Nephron (organoid): ENCODE measurements around the gene FAM193A.
"Not testable (repeated sequence)": the region's sequence is repeated elsewhere in the genome, so short reads cannot be mapped to it uniquely, and the experiment has no call there.

Experiments
- H3K27ac Mint-ChIP-seq, 3 experiments: 2 replicates each; pipeline ENCODE4 v1.8.0; 2020; ENCODE audit warnings: mixed read lengths in 3 of 3, mild to moderate bottlenecking in 2 of 3, moderate library complexity in 1 of 3
- H3K27me3 Mint-ChIP-seq: 2 replicates; pipeline ENCODE4 v1.8.0; 2021; ENCODE audit warnings: low read depth, mild to moderate bottlenecking, moderate library complexity, mixed read lengths
- H3K36me3 Mint-ChIP-seq: 2 replicates; pipeline ENCODE4 v1.8.0; 2020; ENCODE audit warnings: low read depth, mixed read lengths
- H3K4me1 Mint-ChIP-seq: 2 replicates; pipeline ENCODE4 v1.8.0; 2020; ENCODE audit warnings: mixed read lengths
- H3K4me3 Mint-ChIP-seq, 3 experiments: 2 replicates each; pipeline ENCODE4 v1.8.0; 2020; ENCODE audit warnings: mild to moderate bottlenecking in 3 of 3, mixed read lengths in 3 of 3, moderate library complexity in 2 of 3
- H3K9me3 Mint-ChIP-seq: 2 replicates; pipeline ENCODE4 v1.8.0; 2020; ENCODE audit warnings: mixed read lengths
- CTCF ChIP-seq, 3 experiments: fragments of 200-600 bp; sonication (generic); IDR thresholded peaks; one replicate each; pipeline ENCODE4 v1.5.0; 2021; ENCODE audit warnings: antibody characterized with exemption in 3 of 3; ENCODE audit not compliant: unreplicated experiment in 3 of 3

The FAM193A gene

GRCh38 chr4:2546286-2546823 is 9.9 kb downstream of the FAM193A start:
- Mint-ChIP-seq H3K27me3 (no peaks in the 10 kb centered on the region), H3K4me1 (no peaks in the 10 kb centered on the region), H3K27ac (no peak overlapping the region), H3K36me3 (peaks cover 33% of the 10 kb centered on the region), H3K9me3 (peaks cover 3% of the 10 kb centered on the region), H3K4me3 (no peak overlapping the region)
- no peak for TF ChIP-seq CTCF (IDR thresholded peaks at IDR 0.05; ENCODE audit: unreplicated experiment in 3 of 3)

GRCh38 chr4:2546961-2547691 is 10.7 kb downstream of the FAM193A start:
- not testable (repeated sequence) for H3K4me3 Mint-ChIP-seq, H3K27ac Mint-ChIP-seq, H3K4me1 Mint-ChIP-seq, H3K9me3 Mint-ChIP-seq, H3K27me3 Mint-ChIP-seq
- H3K36me3 Mint-ChIP-seq, result peaks cover 36% of the 10 kb centered on the region

GRCh38 chr4:2551118-2551517 is 14.7 kb downstream of the FAM193A start:
- no peak overlapping the region for H3K4me3 Mint-ChIP-seq
- H3K27me3 Mint-ChIP-seq, result no peaks in the 10 kb centered on the region
- H3K27ac Mint-ChIP-seq, result peak overlapping the region in 2 of 3 experiments; percentile 22 to 31
- H3K9me3 Mint-ChIP-seq, result peaks cover 3% of the 10 kb centered on the region
- TF ChIP-seq CTCF (IDR thresholded peaks at IDR 0.05; ENCODE audit: unreplicated experiment in 3 of 3), result no peak
- H3K36me3 Mint-ChIP-seq, result peaks cover 30% of the 10 kb centered on the region
- no peaks in the 10 kb centered on the region for H3K4me1 Mint-ChIP-seq

- no peaks in the 10 kb centered on the region for H3K4me1 Mint-ChIP-seq
- no peaks in the 10 kb centered on the region for H3K9me3 Mint-ChIP-seq
- peaks cover 21% of the 10 kb centered on the region for H3K36me3 Mint-ChIP-seq
- H3K27me3 Mint-ChIP-seq, result no peaks in the 10 kb centered on the region
- no peak for TF ChIP-seq CTCF (IDR thresholded peaks at IDR 0.05; ENCODE audit: unreplicated experiment in 3 of 3)
- H3K4me3 Mint-ChIP-seq, result no peak overlapping the region
- no peak overlapping the region for H3K27ac Mint-ChIP-seq
These were observed 16.4 kb downstream of the FAM193A start for GRCh38 chr4:2552806-2553205.

- Mint-ChIP-seq H3K4me1 (peaks cover 5% of the 10 kb centered on the region), H3K27ac (no peak overlapping the region), H3K4me3 (no peak overlapping the region), H3K9me3 (no peaks in the 10 kb centered on the region), H3K36me3 (peaks cover 24% of the 10 kb centered on the region), H3K27me3 (no peaks in the 10 kb centered on the region)
- no peak for TF ChIP-seq CTCF (IDR thresholded peaks at IDR 0.05; ENCODE audit: unreplicated experiment in 3 of 3)
These were observed 21.9 kb downstream of the FAM193A start for GRCh38 chr4:2558301-2558700.

- Mint-ChIP-seq H3K4me1 (peaks cover 9% of the 10 kb centered on the region), H3K27ac (no peak overlapping the region), H3K9me3 (no peaks in the 10 kb centered on the region), H3K4me3 (no peak overlapping the region), H3K27me3 (no peaks in the 10 kb centered on the region), H3K36me3 (peaks cover 26% of the 10 kb centered on the region)
- TF ChIP-seq CTCF (IDR thresholded peaks at IDR 0.05; ENCODE audit: unreplicated experiment in 3 of 3), result no peak
These were observed 23.7 kb downstream of the FAM193A start for GRCh38 chr4:2560167-2560566.
